GM12873 (cell line): ENCODE data around the gene RASA3.
A peak's percentile ranks its signal among the peaks of the same experiment; 100 is the strongest.

Source experiments
- TF ChIP-seq, protein P1 (sequence below): IDR thresholded peaks from 2 replicates; pipeline ENCODE4 v1.5.1; 2012; ENCODE audit warnings: low read depth, mild to moderate bottlenecking, moderate library complexity, low read length, control low read depth; ENCODE audit not compliant: insufficient read depth; ENCODE audit errors: missing control alignments

The RASA3 gene

DNA sequence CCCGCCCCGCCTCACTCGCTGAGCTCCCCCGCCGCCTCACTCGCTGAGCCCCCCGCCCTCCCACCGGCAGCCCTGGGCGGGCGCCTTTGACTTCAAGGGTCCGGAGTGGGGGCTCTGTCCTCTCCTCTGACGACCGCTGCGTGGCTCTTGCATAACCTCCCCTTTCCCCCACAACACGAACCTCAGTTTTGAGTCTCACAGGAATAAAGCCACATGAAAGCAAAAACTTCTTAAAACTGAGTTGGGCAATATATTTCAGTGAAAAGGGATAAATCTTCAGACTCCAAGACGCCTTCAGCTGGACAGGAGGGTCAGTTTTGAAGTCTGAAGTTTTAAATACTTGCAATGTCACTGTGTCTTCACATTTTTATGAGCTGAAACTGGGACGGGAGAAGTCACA lies 87.9 kb downstream of the RASA3 start:
- TF ChIP-seq, protein P1, sequence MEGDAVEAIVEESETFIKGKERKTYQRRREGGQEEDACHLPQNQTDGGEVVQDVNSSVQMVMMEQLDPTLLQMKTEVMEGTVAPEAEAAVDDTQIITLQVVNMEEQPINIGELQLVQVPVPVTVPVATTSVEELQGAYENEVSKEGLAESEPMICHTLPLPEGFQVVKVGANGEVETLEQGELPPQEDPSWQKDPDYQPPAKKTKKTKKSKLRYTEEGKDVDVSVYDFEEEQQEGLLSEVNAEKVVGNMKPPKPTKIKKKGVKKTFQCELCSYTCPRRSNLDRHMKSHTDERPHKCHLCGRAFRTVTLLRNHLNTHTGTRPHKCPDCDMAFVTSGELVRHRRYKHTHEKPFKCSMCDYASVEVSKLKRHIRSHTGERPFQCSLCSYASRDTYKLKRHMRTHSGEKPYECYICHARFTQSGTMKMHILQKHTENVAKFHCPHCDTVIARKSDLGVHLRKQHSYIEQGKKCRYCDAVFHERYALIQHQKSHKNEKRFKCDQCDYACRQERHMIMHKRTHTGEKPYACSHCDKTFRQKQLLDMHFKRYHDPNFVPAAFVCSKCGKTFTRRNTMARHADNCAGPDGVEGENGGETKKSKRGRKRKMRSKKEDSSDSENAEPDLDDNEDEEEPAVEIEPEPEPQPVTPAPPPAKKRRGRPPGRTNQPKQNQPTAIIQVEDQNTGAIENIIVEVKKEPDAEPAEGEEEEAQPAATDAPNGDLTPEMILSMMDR, result no peak

DNA sequence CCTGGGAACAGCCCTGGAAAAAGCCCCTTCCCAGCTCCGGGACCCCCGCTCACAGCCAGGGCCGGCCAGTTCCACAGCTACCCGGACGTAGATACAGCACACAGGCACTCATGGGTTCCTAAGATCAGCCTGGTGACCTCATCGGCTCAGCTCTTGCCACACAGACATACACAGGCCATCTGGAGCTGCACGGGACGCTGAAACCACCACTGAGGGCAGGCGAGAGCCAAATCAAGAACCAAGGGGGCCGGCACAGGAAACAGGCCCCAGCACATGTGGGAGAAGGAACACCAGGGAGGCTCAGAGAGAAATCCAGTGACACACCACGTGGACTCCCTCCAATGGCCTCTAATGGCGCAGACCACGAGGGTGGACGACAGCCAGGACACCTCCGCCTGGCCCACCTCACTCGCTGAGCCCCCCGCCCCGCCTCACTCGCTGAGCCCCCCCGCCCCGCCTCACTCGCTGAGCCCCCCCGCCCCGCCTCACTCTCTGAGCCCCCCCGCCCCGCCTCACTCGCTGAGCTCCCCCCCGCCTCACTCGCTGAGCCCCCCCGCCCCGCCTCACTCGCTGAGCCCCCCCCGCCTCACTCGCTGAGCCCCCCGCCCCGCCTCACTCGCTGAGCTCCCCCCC lies 88.9 kb downstream of the RASA3 start:
- TF ChIP-seq, protein P1, result peak; percentile 19

DNA sequence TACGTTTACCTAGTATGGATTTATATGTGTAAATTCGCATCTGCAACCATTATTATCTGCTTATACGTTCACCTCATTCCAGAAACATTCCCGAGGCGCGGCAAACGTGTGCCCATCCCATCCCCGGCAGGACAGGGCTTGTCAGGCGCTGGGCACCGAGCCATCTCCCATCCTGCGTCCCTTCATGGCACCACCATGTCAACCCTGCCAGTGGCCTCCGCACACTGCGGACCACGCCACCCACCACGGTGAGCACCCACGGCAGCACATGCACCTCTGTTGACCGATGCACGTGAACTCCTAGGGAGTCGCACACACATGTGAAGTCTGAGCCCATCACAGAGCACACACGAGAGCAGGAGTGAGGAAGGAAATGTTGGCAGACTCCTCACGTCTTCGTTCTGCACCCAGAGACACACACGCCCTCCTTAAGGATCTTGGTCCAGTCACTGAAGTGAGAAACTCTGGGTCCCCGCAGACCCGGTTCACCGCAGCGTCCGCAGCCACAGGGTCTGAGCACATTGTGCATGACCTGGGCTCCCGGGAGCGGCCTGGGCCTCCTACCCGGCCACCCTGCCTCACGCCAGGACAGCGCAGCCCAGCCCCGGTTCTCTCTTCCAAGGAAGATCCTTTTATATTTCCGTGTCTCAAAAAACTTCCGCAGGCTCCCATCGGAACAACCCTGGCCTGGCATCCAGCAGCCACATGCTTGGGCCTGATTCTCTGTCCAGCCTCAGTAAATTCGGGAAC lies 90.2 kb downstream of the RASA3 start:
- TF ChIP-seq, protein P1, result no peak

DNA sequence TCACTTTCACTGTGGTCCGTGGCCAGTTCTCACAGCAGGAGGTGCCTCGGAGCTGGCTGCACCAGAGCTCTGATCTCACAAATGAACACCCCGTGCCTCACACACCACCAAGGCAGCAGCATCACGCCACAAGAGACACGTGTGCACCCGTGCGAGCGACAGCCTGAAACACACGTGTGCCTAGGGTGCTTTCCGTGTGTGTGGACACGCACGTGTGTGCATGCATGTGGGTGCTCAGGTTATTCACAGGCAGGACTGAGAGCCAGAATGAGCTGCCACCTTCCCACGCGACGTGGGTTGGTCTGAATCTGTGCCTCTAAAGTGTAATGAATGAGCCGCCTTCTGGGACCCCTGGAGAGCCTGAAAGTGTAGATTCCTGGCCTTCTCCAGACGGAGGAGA lies 90.9 kb downstream of the RASA3 start:
- TF ChIP-seq, protein P1, result no peak

DNA sequence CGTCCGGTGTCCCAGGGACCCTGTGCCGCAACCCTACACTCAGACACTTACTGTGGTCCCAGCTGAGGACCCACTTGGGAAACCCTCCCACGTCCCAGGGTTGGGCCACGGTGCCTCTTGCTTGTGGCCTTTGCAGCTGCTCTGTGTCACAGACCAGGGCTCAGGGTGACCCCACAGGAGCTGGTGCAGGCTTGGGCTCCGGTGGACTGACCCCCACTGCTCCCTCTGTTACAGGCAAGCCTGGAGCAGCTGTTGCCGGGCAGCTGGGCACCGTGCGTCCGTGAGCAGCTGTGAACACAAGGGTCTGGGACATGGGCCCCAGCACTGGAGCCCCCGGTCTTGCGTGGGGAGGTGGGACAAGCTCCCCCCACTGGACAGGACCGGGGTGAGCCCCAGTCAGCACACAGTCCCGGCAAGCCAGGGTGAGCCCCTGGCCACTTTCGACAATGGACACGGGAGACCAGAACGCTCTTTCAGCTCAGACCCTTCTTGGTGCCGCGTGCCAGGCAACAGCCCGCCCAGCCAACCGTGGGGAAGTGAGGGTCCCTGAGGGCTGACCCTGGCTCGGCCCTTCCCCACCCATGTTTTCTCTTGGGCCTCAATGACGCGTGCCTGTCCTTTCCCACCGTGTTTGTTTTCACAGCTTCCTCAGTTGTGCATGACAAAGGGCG lies 92.8 kb downstream of the RASA3 start:
- TF ChIP-seq, protein P1, result no peak

DNA sequence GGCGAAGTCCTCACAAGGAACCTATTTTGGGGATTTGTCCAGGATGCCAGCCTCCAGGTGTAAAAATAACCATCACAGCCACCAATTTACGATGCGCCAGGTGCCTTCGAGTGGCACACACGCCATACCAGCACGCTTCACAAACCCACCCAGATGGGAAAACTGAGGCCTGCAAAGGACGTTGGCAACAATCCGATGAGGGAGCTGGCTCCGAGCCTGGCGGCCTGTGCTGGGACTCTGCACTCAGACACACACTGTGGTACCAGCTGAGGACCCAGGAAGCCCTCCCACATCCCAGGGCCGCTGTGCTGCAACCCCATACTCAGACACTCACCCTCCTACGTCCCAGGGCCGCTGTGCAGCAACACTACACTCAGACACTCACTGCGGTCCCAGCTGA lies 93.5 kb downstream of the RASA3 start:
- TF ChIP-seq, protein P1, result no peak

DNA sequence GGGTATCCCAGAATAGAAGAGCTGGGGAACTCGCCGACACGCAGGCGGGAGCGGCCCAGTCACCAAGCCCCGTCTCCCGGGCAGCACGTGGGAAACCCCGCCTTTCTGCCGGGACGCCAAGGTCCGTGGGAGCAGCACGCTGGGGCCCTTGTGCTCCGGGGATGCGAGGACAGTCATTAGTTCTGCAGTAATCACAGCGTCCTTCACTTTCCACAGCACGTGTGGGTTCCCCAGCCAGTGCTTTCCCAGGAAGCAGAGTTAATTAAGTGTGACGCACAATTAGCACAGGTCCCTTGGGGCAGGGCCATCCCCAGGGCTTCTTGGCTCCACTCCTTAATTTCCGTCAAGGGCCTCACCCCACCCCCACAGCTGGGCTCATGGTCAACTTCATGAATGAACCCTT lies 94.2 kb downstream of the RASA3 start:
- TF ChIP-seq, protein P1, result no peak
